ENCODE data around the gene BORCS8.

GRCh38 chr19:19230999-19231398 is 39.0 kb upstream of the BORCS8 start:
- TF ChIP-seq EP300 (IDR thresholded peaks at IDR 0.05) (no peak), CTCF (IDR thresholded peaks at IDR 0.05) (no peak)

All from gastroesophageal sphincter (tissue), 3 donors.